ENCODE data around the gene POLR2C. TPM values are rescaled to one million over a fixed set of nuclear protein-coding genes. Genes with fewer than 3 reads are reported as not detected.

The POLR2C gene
- total and polyA plus RNA-seq, 2 of the 13 experiments (the other 11 are each of a cell fraction or from before 2014, with no cell fraction given): 104 to 216 TPM

DNA sequence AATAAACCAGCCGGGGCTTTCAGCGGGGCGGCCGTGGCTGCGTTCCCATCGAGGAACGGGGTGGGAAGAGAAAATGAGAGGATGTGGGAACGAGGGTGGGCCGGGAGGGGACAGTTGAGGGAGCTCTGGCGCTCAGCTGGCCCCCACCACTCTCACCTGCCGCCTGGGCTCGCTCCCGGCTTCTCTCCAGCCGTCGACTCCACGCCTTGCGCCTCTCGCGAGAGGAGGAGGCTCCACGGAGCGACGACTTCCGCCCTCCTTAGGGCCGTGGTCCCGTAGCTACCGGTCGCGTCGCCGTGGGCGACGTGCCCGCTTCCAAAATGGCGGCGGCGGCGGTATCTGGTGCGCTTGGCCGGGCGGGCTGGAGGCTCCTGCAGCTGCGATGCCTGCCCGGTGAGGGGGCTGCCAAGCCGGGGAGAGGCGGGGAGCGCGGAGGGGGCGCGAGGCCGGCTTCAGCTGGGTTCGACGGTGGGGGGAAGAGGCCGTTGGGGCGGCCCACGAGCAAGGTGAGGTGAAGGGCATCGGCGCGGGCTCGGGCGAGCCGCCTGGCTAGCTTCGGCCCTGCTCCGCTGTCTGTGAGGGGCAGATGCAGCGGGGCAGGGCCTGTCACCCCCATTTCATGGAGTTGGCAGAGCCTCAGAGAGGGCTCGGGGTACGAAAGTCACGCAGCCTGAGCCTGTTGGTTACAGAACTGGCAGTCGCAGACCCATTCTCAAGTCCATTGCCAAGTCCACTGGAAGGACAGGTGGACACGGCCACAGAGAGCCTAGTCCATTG lies 15.1 kb upstream of the POLR2C start, which contains the start of the genes CIAPIN1 and COQ9 (continued):
- TF ChIP-seq, protein P1, sequence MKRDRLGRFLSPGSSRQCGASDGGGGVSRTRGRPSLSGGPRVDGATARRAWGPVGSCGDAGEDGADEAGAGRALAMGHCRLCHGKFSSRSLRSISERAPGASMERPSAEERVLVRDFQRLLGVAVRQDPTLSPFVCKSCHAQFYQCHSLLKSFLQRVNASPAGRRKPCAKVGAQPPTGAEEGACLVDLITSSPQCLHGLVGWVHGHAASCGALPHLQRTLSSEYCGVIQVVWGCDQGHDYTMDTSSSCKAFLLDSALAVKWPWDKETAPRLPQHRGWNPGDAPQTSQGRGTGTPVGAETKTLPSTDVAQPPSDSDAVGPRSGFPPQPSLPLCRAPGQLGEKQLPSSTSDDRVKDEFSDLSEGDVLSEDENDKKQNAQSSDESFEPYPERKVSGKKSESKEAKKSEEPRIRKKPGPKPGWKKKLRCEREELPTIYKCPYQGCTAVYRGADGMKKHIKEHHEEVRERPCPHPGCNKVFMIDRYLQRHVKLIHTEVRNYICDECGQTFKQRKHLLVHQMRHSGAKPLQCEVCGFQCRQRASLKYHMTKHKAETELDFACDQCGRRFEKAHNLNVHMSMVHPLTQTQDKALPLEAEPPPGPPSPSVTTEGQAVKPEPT (CRISPR knock-in tag; IDR thresholded peaks at IDR 0.05; ENCODE audit: low read depth): peak; percentile 81; the same call in 1 of the 2 replicates
- TF ChIP-seq SETDB1 (CRISPR knock-in tag; IDR thresholded peaks at IDR 0.05; ENCODE audit: borderline replicate concordance): no peak
- peak; percentile 63 for TF ChIP-seq TBL1XR1 (IDR thresholded peaks at IDR 0.05; ENCODE audit: borderline replicate concordance, low read length, partially characterized antibody)
- TF ChIP-seq, protein P2, sequence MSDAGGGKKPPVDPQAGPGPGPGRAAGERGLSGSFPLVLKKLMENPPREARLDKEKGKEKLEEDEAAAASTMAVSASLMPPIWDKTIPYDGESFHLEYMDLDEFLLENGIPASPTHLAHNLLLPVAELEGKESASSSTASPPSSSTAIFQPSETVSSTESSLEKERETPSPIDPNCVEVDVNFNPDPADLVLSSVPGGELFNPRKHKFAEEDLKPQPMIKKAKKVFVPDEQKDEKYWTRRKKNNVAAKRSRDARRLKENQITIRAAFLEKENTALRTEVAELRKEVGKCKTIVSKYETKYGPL (CRISPR knock-in tag; IDR thresholded peaks at IDR 0.05): no peak
- TF ChIP-seq HCFC1 (IDR thresholded peaks at IDR 0.05; ENCODE audit: low read depth, low read length): peak; percentile 84
- TF ChIP-seq, protein P3, sequence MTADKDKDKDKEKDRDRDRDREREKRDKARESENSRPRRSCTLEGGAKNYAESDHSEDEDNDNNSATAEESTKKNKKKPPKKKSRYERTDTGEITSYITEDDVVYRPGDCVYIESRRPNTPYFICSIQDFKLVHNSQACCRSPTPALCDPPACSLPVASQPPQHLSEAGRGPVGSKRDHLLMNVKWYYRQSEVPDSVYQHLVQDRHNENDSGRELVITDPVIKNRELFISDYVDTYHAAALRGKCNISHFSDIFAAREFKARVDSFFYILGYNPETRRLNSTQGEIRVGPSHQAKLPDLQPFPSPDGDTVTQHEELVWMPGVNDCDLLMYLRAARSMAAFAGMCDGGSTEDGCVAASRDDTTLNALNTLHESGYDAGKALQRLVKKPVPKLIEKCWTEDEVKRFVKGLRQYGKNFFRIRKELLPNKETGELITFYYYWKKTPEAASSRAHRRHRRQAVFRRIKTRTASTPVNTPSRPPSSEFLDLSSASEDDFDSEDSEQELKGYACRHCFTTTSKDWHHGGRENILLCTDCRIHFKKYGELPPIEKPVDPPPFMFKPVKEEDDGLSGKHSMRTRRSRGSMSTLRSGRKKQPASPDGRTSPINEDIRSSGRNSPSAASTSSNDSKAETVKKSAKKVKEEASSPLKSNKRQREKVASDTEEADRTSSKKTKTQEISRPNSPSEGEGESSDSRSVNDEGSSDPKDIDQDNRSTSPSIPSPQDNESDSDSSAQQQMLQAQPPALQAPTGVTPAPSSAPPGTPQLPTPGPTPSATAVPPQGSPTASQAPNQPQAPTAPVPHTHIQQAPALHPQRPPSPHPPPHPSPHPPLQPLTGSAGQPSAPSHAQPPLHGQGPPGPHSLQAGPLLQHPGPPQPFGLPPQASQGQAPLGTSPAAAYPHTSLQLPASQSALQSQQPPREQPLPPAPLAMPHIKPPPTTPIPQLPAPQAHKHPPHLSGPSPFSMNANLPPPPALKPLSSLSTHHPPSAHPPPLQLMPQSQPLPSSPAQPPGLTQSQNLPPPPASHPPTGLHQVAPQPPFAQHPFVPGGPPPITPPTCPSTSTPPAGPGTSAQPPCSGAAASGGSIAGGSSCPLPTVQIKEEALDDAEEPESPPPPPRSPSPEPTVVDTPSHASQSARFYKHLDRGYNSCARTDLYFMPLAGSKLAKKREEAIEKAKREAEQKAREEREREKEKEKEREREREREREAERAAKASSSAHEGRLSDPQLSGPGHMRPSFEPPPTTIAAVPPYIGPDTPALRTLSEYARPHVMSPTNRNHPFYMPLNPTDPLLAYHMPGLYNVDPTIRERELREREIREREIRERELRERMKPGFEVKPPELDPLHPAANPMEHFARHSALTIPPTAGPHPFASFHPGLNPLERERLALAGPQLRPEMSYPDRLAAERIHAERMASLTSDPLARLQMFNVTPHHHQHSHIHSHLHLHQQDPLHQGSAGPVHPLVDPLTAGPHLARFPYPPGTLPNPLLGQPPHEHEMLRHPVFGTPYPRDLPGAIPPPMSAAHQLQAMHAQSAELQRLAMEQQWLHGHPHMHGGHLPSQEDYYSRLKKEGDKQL (CRISPR knock-in tag; IDR thresholded peaks at IDR 0.05; ENCODE audit: low read depth): peak; percentile 57; the same call in 1 of the 2 replicates
- peak; percentile 92 for TF ChIP-seq SRSF1 (optimal IDR thresholded peaks at IDR 0.05; ENCODE audit: low read depth, low read length)
- TF ChIP-seq, protein P4, sequence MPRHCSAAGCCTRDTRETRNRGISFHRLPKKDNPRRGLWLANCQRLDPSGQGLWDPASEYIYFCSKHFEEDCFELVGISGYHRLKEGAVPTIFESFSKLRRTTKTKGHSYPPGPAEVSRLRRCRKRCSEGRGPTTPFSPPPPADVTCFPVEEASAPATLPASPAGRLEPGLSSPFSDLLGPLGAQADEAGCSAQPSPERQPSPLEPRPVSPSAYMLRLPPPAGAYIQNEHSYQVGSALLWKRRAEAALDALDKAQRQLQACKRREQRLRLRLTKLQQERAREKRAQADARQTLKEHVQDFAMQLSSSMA (CRISPR knock-in tag; IDR thresholded peaks at IDR 0.05): peak; percentile 67; the same call in 1 of the 2 replicates
- TF ChIP-seq ZNF33A (CRISPR knock-in tag; IDR thresholded peaks at IDR 0.05; ENCODE audit: borderline replicate concordance): no peak
- no peak for TF ChIP-seq SCMH1 (CRISPR knock-in tag; IDR thresholded peaks at IDR 0.05; ENCODE audit: borderline replicate concordance)
- peak; percentile 95; the same call in 1 of the 2 replicates for TF ChIP-seq ZNF510 (CRISPR knock-in tag; IDR thresholded peaks at IDR 0.05; ENCODE audit: low read depth)
- peak; percentile 90 for TF ChIP-seq ZNF543 (CRISPR knock-in tag; IDR thresholded peaks at IDR 0.05)
- 0 out of 2 replicates have a peak, but pooled peaks have one; percentile 30 for TF ChIP-seq KLF13 (CRISPR knock-in tag; IDR thresholded peaks at IDR 0.05)
- TF ChIP-seq MEIS2 (CRISPR knock-in tag; IDR thresholded peaks at IDR 0.05): 0 out of 2 replicates have a peak, but pooled peaks have one; percentile 30
- TF ChIP-seq, protein P5, sequence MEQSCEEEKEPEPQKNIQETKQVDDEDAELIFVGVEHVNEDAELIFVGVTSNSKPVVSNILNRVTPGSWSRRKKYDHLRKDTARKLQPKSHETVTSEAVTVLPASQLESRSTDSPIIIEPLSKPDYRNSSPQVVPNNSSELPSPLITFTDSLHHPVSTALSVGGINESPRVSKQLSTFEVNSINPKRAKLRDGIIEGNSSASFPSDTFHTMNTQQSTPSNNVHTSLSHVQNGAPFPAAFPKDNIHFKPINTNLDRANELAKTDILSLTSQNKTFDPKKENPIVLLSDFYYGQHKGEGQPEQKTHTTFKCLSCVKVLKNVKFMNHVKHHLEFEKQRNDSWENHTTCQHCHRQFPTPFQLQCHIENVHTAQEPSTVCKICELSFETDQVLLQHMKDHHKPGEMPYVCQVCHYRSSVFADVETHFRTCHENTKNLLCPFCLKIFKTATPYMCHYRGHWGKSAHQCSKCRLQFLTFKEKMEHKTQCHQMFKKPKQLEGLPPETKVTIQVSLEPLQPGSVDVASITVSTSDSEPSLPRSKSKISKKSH (CRISPR knock-in tag; IDR thresholded peaks at IDR 0.05; ENCODE audit: borderline replicate concordance): peak; percentile 83
- peak; percentile 66; the same call in 1 of the 2 replicates for TF ChIP-seq ZNF124 (CRISPR knock-in tag; IDR thresholded peaks at IDR 0.05)
- TF ChIP-seq KLF12 (CRISPR knock-in tag; IDR thresholded peaks at IDR 0.05; ENCODE audit: borderline replicate concordance): peak; percentile 78; the same call in 1 of the 2 replicates
- peak; percentile 72; the same call in 1 of the 2 replicates for TF ChIP-seq ZNF331 (CRISPR knock-in tag; IDR thresholded peaks at IDR 0.05)
